Measurements from ENCODE around the gene RBP5. TPM values are rescaled to one million over a fixed set of nuclear protein-coding genes. Genes with fewer than 3 reads are reported as not detected.

RBP5 gene
- total RNA-seq, 1 donor from 2014 or later, result not detected

DNA sequence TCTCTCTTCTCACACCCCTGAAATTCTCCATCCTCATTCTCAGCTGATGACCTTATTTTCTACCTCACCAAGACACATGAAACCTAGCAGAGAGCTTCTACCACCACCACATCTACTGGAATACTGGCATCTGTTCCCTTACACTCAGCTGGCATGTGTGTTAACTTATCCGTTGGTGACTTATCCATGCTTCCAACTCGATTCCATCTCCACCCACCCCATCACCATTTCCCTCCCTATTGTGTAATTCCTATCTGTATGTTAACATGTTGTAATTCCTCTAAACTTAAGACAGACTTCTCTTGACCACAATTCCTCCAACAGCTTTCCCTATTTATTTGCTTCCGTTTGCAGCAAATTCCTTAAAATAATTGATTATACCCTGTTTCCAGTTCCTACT is 52.8 kb downstream of the RBP5 start:
- no peak for DNase-seq (ENCODE audit: low read depth, low spot score)

- no peak for DNase-seq (ENCODE audit: low read depth, low spot score)
Observed at GRCh38 chr12:7075518-7075917, 53.2 kb downstream of the RBP5 start.

- DNase-seq (ENCODE audit: low read depth, low spot score), result no peak
Observed at GRCh38 chr12:7073946-7074345, 54.7 kb downstream of the RBP5 start.

Other genes starting within 250 kb of the RBP5 start
- gene LRRC23, start 224.1 kb downstream of the RBP5 start, total RNA-seq, result 4.4 TPM in 2 replicates
- gene ENO2, start 214.3 kb downstream of the RBP5 start, total RNA-seq, result 8.8 and 12.6 TPM in 2 replicates
- gene ATN1, start 200.9 kb downstream of the RBP5 start, total RNA-seq, result 6.1 and 6.7 TPM in 2 replicates
- not detected in 2 replicates for gene RNU7-1, start 185.1 kb downstream of the RBP5 start, total RNA-seq
- 68.2 and 84.6 TPM in 2 replicates for gene C12orf57, start 184.9 kb downstream of the RBP5 start, total RNA-seq
- 0.13 and 0.60 TPM in 2 replicates for gene PTPN6, start 177.5 kb downstream of the RBP5 start, total RNA-seq
- gene PHB2, start 158.2 kb downstream of the RBP5 start, total RNA-seq, result 182 and 215 TPM in 2 replicates
- gene EMG1, start 158.0 kb downstream of the RBP5 start, total RNA-seq, result 47.9 and 85.6 TPM in 2 replicates
- gene LPCAT3, start 110.4 kb downstream of the RBP5 start, total RNA-seq, result 5.2 and 8.6 TPM in 2 replicates
- gene C1S, start 68.2 kb downstream of the RBP5 start, total RNA-seq, result 0.40 and 5.1 TPM in 2 replicates
- 1.9 and 4.4 TPM in 2 replicates for gene C1R, start 36.4 kb downstream of the RBP5 start, total RNA-seq
- gene C1RL, start 19.7 kb downstream of the RBP5 start, total RNA-seq, result 15.6 and 19.7 TPM in 2 replicates
- 12.8 and 18.5 TPM in 2 replicates for gene CLSTN3, start 1.5 kb upstream of the RBP5 start, total RNA-seq
- gene PEX5, start 60.8 kb upstream of the RBP5 start, total RNA-seq, result 28.5 and 31.0 TPM in 2 replicates
- gene ACSM4, start 175.2 kb upstream of the RBP5 start, total RNA-seq, result not detected in 2 replicates